GM18508 (cell line): ENCODE results near the gene FAM240B.

Experiments
- ATAC-seq: cut with Tn5 transposase; IDR thresholded peaks from one replicate; pipeline ENCODE4 v1.9.1; 2021; ENCODE audit warnings: moderate number of reproducible peaks; ENCODE audit not compliant: insufficient read depth, unreplicated experiment

The FAM240B gene

GRCh38 chr9:38705917-38706316, 14.0 kb downstream of the FAM240B start:
- no peak for ATAC-seq

GRCh38 chr9:38700695-38701094, 19.2 kb downstream of the FAM240B start:
- ATAC-seq: no peak

- no peak for ATAC-seq
These were observed 20.6 kb downstream of the FAM240B start for GRCh38 chr9:38699337-38699736.

GRCh38 chr9:38697776-38698300, 22.1 kb downstream of the FAM240B start:
- no peak for ATAC-seq

- ATAC-seq: no peak
These were observed 22.9 kb downstream of the FAM240B start for GRCh38 chr9:38696999-38697398.

- ATAC-seq: no peak
These were observed 25.3 kb downstream of the FAM240B start for GRCh38 chr9:38694676-38695075.

GRCh38 chr9:38692707-38693106, 27.2 kb downstream of the FAM240B start:
- ATAC-seq: no peak

- ATAC-seq: no peak
These were observed 29.4 kb downstream of the FAM240B start for GRCh38 chr9:38690574-38690973.

- ATAC-seq: no peak
These were observed 30.3 kb downstream of the FAM240B start for GRCh38 chr9:38689678-38690077.

GRCh38 chr9:38687992-38688391, 31.9 kb downstream of the FAM240B start:
- ATAC-seq: no peak

- ATAC-seq: no peak
These were observed 32.5 kb downstream of the FAM240B start for GRCh38 chr9:38687389-38687842.

- no peak for ATAC-seq
These were observed 33.0 kb downstream of the FAM240B start for GRCh38 chr9:38686933-38687332.

GRCh38 chr9:38685535-38685934, 34.4 kb downstream of the FAM240B start:
- ATAC-seq: no peak

- no peak for ATAC-seq
These were observed 36.6 kb downstream of the FAM240B start for GRCh38 chr9:38683336-38683735.

- ATAC-seq: no peak
These were observed 37.2 kb downstream of the FAM240B start for GRCh38 chr9:38682713-38683112.

GRCh38 chr9:38681747-38682227, 38.1 kb downstream of the FAM240B start:
- no peak for ATAC-seq

GRCh38 chr9:38680837-38681445, 39.0 kb downstream of the FAM240B start:
- no peak for ATAC-seq

GRCh38 chr9:38677660-38678303, 42.2 kb downstream of the FAM240B start:
- ATAC-seq: no peak

GRCh38 chr9:38675831-38676230, 44.1 kb downstream of the FAM240B start:
- no peak for ATAC-seq

GRCh38 chr9:38675211-38675610, 44.7 kb downstream of the FAM240B start:
- no peak for ATAC-seq

- ATAC-seq: no peak
These were observed 46.3 kb downstream of the FAM240B start for GRCh38 chr9:38673399-38674193.
